Testis (tissue), 2 donors: ENCODE measurements around the gene ARHGEF7.

Experiments used
- POLR2A ChIP-seq: fragments of 450-650 bp; IDR thresholded peaks from one replicate; pipeline ENCODE4 v1.6.1; 2017; ENCODE audit warnings: antibody characterized with exemption, mild to moderate bottlenecking, moderate library complexity
- TF ChIP-seq, protein P1 (sequence below), 3 experiments: fragments of 450-650 bp in 2 of 3; fragments of 200-600 bp in 1 of 3; sonication (generic) in 1 of 3; IDR thresholded peaks; one replicate each; pipeline ENCODE4 v1.5.1; 2016 to 2019; ENCODE audit warnings: antibody characterized with exemption in 3 of 3, mild to moderate bottlenecking in 2 of 3, moderate library complexity in 1 of 3

DNA sequence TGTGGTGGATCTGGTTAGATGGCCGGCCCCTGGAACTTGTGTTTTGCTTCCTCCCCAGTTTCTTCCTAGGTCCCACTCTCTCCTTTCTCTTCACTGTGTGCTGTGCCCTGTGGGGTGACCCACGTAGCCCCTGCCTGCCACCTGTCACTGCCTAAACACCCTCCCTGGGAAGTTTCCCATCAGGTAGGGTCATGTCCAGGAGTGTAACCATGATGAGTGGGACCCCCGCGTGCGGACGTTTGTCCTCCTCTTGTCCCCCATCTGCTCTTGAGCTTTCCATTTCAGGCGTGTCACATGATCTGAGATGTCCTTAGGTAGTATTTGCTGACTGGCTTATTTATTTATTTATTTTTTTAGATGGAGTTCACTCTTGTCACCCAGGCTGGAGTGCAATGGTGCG lies 61.3 kb downstream of the ARHGEF7 start:
- TF ChIP-seq, protein P1, sequence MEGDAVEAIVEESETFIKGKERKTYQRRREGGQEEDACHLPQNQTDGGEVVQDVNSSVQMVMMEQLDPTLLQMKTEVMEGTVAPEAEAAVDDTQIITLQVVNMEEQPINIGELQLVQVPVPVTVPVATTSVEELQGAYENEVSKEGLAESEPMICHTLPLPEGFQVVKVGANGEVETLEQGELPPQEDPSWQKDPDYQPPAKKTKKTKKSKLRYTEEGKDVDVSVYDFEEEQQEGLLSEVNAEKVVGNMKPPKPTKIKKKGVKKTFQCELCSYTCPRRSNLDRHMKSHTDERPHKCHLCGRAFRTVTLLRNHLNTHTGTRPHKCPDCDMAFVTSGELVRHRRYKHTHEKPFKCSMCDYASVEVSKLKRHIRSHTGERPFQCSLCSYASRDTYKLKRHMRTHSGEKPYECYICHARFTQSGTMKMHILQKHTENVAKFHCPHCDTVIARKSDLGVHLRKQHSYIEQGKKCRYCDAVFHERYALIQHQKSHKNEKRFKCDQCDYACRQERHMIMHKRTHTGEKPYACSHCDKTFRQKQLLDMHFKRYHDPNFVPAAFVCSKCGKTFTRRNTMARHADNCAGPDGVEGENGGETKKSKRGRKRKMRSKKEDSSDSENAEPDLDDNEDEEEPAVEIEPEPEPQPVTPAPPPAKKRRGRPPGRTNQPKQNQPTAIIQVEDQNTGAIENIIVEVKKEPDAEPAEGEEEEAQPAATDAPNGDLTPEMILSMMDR (IDR thresholded peaks at IDR 0.05) = no peak
- TF ChIP-seq POLR2A = no peak
